T-helper 2 cell treated with Interferon-gamma antibody and Interleukin-4, amounts not matched to agents 100 ng/mL and 5 ng/mL, for 36 hours (primary cell): ENCODE results near the gene CDKL1. TPM values are rescaled to one million over a fixed set of nuclear protein-coding genes. Genes with fewer than 3 reads are reported as not detected.
"Not testable (repeated sequence)": the region's sequence is repeated elsewhere in the genome, so short reads cannot be mapped to it uniquely, and the experiment has no call there.

ENCODE experiments used
- intact Hi-C: fragments of 100-400 bp; cut with micrococcal nuclease; formaldehyde crosslinking; loops from one replicate; pipeline ENCODE4 v1.15.1; 2023
- total RNA-seq: library from RNA; stranded (reverse); gene quantifications from 2 replicates; pipeline ENCODE4 v1.2.3, GENCODE V29; 2022

The CDKL1 gene
- total RNA-seq, 1 donor from 2014 or later, result 13.6 TPM

- intact Hi-C loops, result loop anchor here (5.0 kb wide), 1 partner anchor 173 kb away; the partner anchor contains the start of gene MAP4K5
These were observed 37.0 kb downstream of the CDKL1 start for GRCh38 chr14:50359631-50360030.

DNA sequence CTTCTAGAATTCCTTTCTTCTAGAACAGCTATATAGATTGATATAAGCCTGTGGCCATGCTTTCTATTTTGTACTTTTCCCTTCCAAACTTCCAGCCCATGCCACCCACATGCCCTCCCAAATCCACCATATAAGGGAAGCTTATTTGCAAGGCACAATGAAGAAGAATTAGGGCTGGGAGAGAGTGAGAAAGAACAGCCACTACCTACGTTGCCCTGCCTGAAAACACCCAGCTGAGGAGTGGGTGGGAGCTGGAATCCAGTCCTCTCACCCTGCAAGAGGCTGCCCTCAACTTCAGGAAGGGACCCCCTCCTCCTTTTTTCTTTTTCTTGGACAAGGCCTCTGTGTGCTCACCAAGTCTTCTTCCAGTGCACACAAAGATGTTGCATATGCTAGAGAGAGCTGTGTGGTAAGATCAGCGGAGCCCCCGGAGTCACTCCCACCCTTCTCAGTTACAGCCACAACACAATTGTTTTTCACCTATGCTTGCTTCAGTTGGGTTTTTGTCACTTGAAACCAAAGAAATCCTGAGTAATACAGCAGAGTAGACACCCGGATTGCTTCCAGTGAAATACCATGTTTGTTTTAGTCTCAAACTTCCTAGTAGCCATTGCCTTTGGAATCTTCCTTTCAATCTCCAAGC is 38.8 kb downstream of the CDKL1 start:
- intact Hi-C loops, result no loop called here

GRCh38 chr14:50357124-50357523 is 39.6 kb downstream of the CDKL1 start:
- intact Hi-C loops, result no loop called here

DNA sequence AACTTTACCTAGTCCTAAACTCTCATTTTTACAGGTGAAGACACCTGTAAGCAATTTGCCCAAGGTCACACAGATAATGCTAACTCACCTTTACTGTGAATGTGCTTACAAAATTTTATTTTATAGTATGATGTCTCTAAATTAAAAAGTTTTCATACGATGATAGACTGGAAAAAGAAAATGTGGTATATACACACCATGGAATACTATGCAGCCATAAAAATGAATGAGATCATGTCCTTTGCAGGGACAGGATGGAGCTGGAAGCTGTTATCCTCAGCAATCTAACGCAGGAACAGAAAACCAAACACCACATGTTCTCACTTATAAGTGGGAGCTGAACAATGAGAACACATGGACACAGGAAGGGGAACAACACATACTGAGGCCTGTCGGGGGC is 40.4 kb downstream of the CDKL1 start:
- intact Hi-C loops, result not testable (repeated sequence)

GRCh38 chr14:50355692-50356091 is 41.0 kb downstream of the CDKL1 start:
- intact Hi-C loops, result no loop called here

DNA sequence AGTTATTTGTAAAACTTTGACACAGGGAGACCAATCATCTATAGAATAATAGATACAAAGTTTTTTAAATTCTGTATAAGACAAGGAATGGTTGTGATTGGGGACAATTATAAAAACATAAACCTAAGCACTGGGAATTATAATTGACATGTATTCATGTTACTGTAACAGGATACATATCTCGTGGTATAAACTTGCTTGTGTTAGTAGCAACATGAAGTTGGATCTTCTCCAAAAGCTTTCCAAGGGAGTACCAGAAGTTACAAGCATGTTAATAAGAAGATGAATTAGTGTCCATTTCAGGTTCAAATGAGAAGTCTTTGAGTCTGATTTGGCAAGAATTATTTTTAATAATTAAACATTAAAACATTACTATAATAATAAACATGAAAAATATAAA is 42.2 kb downstream of the CDKL1 start:
- intact Hi-C loops, result no loop called here

GRCh38 chr14:50353126-50353525 is 43.6 kb downstream of the CDKL1 start:
- intact Hi-C loops, result no loop called here

DNA sequence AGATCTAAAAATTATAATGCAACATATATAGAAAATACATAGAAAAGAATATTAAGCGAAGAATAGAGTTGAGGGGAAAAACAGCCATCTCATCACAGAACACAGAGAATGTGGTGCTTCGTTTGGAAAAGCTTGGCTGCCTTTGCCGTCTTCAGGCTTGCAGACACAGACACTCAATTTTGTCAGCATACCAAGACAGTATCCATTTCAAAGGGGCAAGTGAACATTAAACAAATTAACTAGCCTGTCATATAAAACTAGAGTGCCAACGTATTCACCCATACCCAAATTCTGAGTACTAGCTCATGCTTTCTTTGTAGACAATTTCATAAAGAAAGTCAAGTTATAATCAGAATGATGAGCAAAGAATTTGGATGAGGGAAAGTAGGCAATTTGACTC is 44.1 kb downstream of the CDKL1 start:
- intact Hi-C loops, result no loop called here

GRCh38 chr14:50350975-50351374 is 45.7 kb downstream of the CDKL1 start:
- intact Hi-C loops, result no loop called here

GRCh38 chr14:50348933-50349332 is 47.7 kb downstream of the CDKL1 start:
- intact Hi-C loops, result no loop called here

DNA sequence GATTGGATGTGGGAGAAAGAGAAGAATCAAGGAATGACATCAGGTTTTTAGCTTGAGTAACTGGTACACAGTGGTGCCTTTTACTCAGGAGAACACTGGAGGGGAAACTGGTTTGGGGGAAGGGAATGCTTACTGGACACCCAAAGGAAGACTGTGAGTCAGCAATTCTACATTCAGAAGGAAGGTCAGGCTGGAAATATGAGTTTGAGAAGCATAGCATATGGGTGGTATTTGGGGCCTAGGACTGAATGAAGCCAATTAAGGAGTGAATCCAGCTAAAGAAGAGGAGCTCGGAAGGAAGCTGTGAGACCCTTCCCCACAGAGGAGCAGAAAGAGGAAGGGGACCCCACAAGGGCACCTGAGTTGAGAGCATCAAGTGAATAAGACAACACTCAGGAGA is 49.2 kb downstream of the CDKL1 start:
- intact Hi-C loops, result no loop called here

GRCh38 chr14:50345846-50346422 is 50.7 kb downstream of the CDKL1 start:
- intact Hi-C loops, result no loop called here

GRCh38 chr14:50344876-50345563 is 51.7 kb downstream of the CDKL1 start:
- intact Hi-C loops, result no loop called here

- intact Hi-C loops, result no loop called here
These were observed 52.4 kb downstream of the CDKL1 start for GRCh38 chr14:50344116-50344775.

DNA sequence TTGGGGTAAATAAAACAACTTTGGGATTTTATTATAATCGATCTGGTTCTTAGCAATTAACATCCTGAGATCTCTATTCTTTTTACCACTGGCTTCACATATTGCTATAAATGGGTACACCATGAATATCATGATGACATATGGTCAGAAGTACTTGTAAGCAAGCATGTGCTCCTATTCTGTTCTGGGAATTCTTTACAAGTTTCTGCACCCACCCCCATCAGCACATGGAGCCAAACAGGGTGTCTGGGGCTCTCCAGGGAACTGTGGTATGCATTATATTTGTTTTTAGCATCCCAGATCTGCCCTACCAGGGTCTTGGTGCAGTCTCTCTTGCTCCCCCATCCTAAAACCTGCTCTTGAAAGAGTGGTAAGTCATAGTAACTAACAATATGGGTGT is 53.2 kb downstream of the CDKL1 start:
- intact Hi-C loops, result loop anchor here (2.0 kb wide), 1 partner anchor 189 kb away; the partner anchor contains the start of gene MAP4K5

GRCh38 chr14:50342221-50343078 is 54.2 kb downstream of the CDKL1 start:
- intact Hi-C loops, result loop anchor here (2.0 kb wide), 1 partner anchor 190 kb away; the partner anchor contains the start of gene MAP4K5

DNA sequence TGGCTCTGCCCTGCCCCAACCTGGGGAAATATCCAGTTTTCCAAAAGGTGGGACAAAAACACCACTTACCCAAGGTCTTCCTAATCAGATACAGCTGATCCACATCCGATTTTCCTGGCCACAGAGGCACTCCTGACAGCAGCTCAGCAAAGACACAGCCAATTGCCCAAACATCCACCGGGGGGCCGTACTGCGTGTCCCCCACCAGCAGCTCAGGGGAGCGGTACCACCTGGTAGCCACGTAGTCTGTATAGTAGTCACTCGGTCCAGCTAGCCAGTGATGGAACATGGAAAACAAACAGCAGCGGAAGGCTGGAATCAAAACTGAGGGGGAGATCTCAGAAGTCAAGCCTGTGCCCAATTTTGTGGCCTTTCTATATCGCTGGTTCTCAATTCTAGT is 55.7 kb downstream of the CDKL1 start:
- intact Hi-C loops, result no loop called here

DNA sequence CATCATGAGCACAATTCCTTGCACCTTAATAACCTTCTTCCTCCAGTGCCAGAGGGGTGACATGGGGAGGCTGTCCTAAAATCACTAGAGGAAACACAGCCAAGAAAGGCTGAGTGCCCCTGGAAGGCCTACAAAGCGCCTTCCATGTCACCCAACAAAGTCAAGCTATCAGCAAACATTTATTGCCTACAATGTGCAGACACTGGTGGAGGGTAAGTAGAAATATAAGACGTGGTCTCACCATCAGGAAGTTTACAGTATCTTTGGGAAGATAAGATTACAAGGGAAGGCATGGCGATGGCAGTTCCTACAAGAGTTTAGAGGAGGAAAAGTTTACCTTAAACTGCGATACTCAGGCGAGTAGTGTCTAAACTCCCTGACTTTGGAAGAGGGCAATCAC is 56.6 kb downstream of the CDKL1 start:
- intact Hi-C loops, result no loop called here

GRCh38 chr14:50339178-50339804 is 57.4 kb downstream of the CDKL1 start:
- intact Hi-C loops, result no loop called here

GRCh38 chr14:50338587-50338986 is 58.1 kb downstream of the CDKL1 start:
- intact Hi-C loops, result no loop called here
